BE2C (cell line): Measurements from ENCODE around the gene RNF17.

Source experiments
- DNase-seq: peaks from one replicate; pipeline ENCODE4 v3.0.0-alpha.2; 2020
- H3K27me3 ChIP-seq: fragments of 250-450 bp; sonication (Bioruptor Pico); 2 replicates; pipeline ENCODE4 v1.5.1; 2020; ENCODE audit warnings: mild to moderate bottlenecking
- H3K36me3 ChIP-seq: fragments of 250-450 bp; sonication (Bioruptor Pico); 2 replicates; pipeline ENCODE4 v1.5.1; 2020; ENCODE audit warnings: mild to moderate bottlenecking
- H3K4me1 ChIP-seq: fragments of 250-450 bp; sonication (Bioruptor Pico); 2 replicates; pipeline ENCODE4 v1.5.1; 2020
- H3K4me3 ChIP-seq: 2 replicates; pipeline ENCODE4 v1.5.1; 2011; ENCODE audit warnings: low read depth, low read length
- H3K9me3 ChIP-seq: fragments of 250-450 bp; sonication (Bioruptor Pico); 2 replicates; pipeline ENCODE4 v1.5.1; 2020
- CTCF ChIP-seq: IDR thresholded peaks from 2 replicates; pipeline ENCODE4 v1.5.1; 2012; ENCODE audit warnings: mild to moderate bottlenecking, low read depth, low read length

RNF17 gene

GRCh38 chr13:24747248-24748060, 16.5 kb upstream of the RNF17 start:
- Histone ChIP-seq H3K36me3 (no peaks in the 10 kb centered on the region), H3K9me3 (no peaks in the 10 kb centered on the region), H3K4me3 (no peak overlapping the region), H3K4me1 (no peaks in the 10 kb centered on the region), H3K27me3 (peaks cover 18% of the 10 kb centered on the region)
- no peak for DNase-seq
- no peak for TF ChIP-seq CTCF

GRCh38 chr13:24748061-24748400, 15.9 kb upstream of the RNF17 start:
- Histone ChIP-seq H3K4me1 (no peaks in the 10 kb centered on the region), H3K27me3 (peaks cover 18% of the 10 kb centered on the region), H3K9me3 (no peaks in the 10 kb centered on the region), H3K4me3 (no peak overlapping the region), H3K36me3 (no peaks in the 10 kb centered on the region)
- no peak for DNase-seq
- TF ChIP-seq CTCF: no peak

- H3K4me1 ChIP-seq: no peaks in the 10 kb centered on the region
- no peaks in the 10 kb centered on the region for H3K36me3 ChIP-seq
- no peak for TF ChIP-seq CTCF
- H3K9me3 ChIP-seq: no peaks in the 10 kb centered on the region
- no peak for DNase-seq
- peaks cover 3% of the 10 kb centered on the region; the same call in 1 of the 2 replicates for H3K27me3 ChIP-seq
- H3K4me3 ChIP-seq: no peak overlapping the region
These were observed 4.8 kb upstream of the RNF17 start for GRCh38 chr13:24759197-24759596.

- no peaks in the 10 kb centered on the region for H3K27me3 ChIP-seq
These were observed 284 bp downstream of the RNF17 start for GRCh38 chr13:24764276-24764630.

GRCh38 chr13:24777171-24777570, 13.2 kb downstream of the RNF17 start:
- Histone ChIP-seq H3K9me3 (no peaks in the 10 kb centered on the region), H3K27me3 (no peaks in the 10 kb centered on the region), H3K4me3 (no peak overlapping the region), H3K4me1 (no peaks in the 10 kb centered on the region), H3K36me3 (no peaks in the 10 kb centered on the region)
- no peak for DNase-seq
- TF ChIP-seq CTCF: no peak

More at GRCh38 chr13:24764276-24764630, 284 bp downstream of the RNF17 start:
- H3K36me3 ChIP-seq: no peaks in the 10 kb centered on the region
- H3K9me3 ChIP-seq: no peaks in the 10 kb centered on the region
- no peak for DNase-seq
- no peaks in the 10 kb centered on the region for H3K4me1 ChIP-seq
- no peak overlapping the region for H3K4me3 ChIP-seq
- no peak for TF ChIP-seq CTCF

GRCh38 chr13:24784319-24784718, 20.4 kb downstream of the RNF17 start:
- Histone ChIP-seq H3K27me3 (no peaks in the 10 kb centered on the region), H3K9me3 (no peaks in the 10 kb centered on the region), H3K36me3 (no peaks in the 10 kb centered on the region), H3K4me1 (no peaks in the 10 kb centered on the region), H3K4me3 (no peak overlapping the region)
- no peak for DNase-seq
- TF ChIP-seq CTCF: no peak
